DND-41 (cell line): ENCODE data around the gene CACNA2D3.

Source experiments
- CTCF ChIP-seq: IDR thresholded peaks from 2 replicates; pipeline ENCODE4 v1.5.1; 2012; ENCODE audit warnings: borderline replicate concordance, low read length, moderate library complexity, mild to moderate bottlenecking; ENCODE audit not compliant: poor library complexity, severe bottlenecking; ENCODE audit errors: extremely low read depth
- EZH2 ChIP-seq: IDR thresholded peaks from 3 replicates; pipeline ENCODE4 v1.6.1; 2012; ENCODE audit warnings: borderline replicate concordance, low read depth, mild to moderate bottlenecking, moderate library complexity, low read length, inconsistent platforms; ENCODE audit not compliant: severe bottlenecking

- TF ChIP-seq CTCF (no peak), EZH2 (no peak)
These were observed 538.8 kb downstream of the CACNA2D3 start for GRCh38 chr3:54661151-54661550.
